ES-I3 (cell line): ENCODE data around the gene RNF141.

Source experiments
- H3K36me3 ChIP-seq: 2 replicates; pipeline ENCODE4 v1.6.1; 2013; ENCODE audit warnings: mild to moderate bottlenecking, low read length, control low read depth, moderate library complexity; ENCODE audit not compliant: insufficient read depth
- H3K4me1 ChIP-seq: 2 replicates; pipeline ENCODE4 v1.6.1; 2013; ENCODE audit warnings: mild to moderate bottlenecking, control low read depth, low read length; ENCODE audit not compliant: insufficient read depth
- H3K9ac ChIP-seq: 2 replicates; pipeline ENCODE4 v1.6.1; 2013; ENCODE audit warnings: low read depth, mild to moderate bottlenecking, low read length, moderate library complexity
- H3K9me3 ChIP-seq: 2 replicates; pipeline ENCODE4 v1.6.1; 2013; ENCODE audit warnings: mild to moderate bottlenecking, low read length, moderate library complexity; ENCODE audit not compliant: control insufficient read depth, insufficient read depth

Gene RNF141

DNA sequence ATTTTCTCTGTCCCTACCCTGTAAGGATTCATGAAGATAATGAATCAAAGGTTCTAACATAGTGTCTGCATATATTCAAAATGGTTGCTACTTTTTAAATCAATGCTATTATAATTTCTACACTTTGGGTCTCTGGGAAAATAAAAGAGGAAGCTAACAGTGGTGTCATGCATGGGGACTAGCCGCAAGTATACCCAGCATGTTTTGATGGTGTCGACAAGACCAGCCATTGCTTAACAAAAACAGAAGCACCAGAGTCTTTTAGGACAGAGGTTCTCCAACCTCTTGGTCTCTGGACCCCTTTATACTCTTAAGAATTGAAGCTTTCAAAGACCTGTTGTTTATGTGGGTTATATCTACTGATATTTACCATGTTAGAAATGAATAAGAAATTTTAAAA is 37.8 kb downstream of the RNF141 start:
- Histone ChIP-seq H3K9ac (no peak overlapping the region), H3K4me1 (no peaks in the 10 kb centered on the region; the same call in 1 of the 2 replicates), H3K9me3 (no peaks in the 10 kb centered on the region), H3K36me3 (no peaks in the 10 kb centered on the region)

DNA sequence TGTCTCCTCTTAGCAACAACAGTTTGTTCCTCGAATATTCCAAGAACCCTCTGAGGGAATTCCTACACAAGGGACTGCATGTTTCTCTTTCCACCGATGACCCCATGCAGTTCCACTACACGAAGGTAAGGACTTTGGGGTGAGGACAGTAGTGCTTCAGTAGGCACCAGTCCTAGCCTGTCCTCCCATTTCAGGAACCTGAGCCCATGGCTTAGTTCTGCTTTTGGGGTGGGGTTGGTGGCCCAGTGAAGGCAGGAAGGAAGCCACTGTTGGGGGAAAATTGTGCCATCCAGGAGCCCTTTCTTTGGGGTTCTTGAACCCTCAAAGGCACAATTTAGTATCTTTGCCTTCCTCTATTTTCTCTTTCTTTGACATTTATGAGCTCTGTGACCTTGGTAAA is 38.2 kb downstream of the RNF141 start:
- Histone ChIP-seq H3K9me3 (no peaks in the 10 kb centered on the region), H3K36me3 (no peaks in the 10 kb centered on the region), H3K4me1 (no peaks in the 10 kb centered on the region; the same call in 1 of the 2 replicates), H3K9ac (no peak overlapping the region)

DNA sequence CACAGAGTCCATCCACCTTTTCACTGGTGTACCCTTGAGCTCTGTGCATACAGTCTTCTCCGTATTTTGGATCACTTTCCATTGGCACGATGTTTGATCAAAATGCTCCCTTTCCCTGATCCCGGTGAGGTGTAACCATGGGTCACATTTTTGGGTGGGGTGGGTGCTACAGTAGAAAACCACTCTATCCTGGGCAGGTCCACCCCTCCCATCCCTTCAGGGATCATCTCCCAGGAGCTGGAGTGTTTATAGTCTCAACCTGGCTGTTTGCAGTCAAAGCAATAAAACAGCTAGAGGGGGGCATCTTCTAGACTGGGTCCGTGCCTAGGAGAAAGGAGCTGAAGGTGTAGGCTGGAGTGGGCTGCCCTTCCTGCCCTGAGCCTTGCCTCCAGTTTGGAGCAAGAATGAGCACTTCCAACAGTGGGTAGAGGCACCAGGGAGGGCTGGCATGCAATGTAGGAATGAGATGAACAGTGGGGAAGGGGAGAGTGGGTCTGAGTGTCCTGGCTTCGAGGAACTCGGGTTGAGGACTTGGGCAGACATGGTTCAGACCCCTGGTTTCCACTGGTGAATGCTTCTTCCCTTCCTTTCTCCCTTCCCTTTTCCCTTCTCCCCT is 38.8 kb downstream of the RNF141 start:
- Histone ChIP-seq H3K9ac (no peak overlapping the region), H3K36me3 (no peaks in the 10 kb centered on the region), H3K9me3 (no peaks in the 10 kb centered on the region), H3K4me1 (no peaks in the 10 kb centered on the region; the same call in 1 of the 2 replicates)

DNA sequence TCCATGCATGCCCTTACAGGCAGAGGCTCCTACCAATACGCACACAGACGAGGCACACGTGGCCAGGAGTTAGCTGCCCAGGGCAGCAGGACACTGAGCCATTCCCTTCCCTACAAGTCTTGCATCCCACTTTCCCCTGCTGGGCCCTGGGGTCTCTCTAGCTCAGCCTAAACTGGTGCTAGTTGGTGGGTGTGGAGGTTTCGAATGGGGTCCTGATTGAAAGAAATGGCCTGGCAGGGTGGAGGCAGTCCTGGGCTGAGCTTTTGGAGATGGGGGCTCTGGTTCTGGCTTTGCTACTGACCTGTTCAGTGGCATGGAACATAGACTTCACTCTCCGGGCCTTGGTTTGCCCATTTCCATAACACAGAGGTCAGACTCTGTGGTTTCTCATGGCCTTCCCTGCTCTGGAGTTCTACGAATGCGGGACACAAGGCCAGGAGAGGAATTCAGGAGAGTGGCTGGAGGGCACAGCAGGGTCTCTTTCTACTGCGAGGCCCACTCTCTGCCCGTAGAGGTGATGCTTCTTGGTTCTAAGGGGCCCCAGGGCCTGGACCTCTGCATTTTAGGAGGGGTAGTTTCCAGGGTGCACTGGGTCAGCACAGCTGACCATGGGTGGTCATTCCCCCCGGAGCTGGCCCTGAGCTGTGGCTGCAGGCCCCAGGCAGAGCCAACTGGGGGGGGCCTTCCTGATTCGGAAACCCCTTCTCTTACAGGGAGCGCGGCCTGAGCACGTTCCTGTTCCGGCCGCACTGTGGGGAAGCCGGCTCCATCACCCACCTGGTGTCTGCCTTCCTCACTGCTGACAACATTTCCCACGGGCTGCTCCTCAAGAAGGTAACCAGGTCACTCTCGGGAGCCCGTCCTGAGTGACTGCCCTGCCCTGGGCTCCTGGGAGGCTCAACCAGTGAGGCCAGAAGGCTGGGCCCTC is 40.0 kb downstream of the RNF141 start:
- no peak overlapping the region for H3K9ac ChIP-seq
- H3K36me3 ChIP-seq = no peaks in the 10 kb centered on the region

DNA sequence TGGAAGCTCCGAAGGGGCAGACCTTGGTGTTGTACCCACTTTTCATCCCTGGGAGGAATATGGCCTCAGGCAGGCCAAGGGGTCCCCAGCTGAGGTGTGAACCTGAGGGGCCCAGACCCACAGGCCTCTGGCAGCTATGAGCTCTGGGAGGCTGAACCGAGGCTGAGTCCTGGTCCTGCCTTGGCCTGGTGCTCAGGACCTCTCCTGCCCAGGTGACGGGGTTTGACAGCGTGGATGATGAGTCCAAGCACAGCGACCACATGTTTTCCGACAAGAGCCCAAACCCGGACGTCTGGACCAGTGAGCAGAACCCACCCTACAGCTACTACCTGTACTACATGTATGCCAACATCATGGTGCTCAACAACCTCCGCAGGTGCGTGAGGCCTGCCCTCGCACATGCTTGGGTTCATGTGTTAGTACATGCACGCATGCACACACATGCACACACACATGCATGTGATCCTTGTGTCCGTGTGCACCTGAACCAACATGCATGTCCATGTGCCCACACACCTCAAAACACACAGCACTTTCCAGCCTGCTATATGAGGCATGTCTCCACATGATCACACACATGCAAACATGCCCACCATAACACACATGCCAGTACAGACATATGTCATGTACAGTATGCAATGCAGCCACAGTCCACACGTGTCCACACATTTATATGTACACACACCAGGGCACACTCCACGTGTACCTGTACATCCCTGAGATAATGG is 40.9 kb downstream of the RNF141 start:
- Histone ChIP-seq H3K36me3 (no peaks in the 10 kb centered on the region), H3K9ac (no peak overlapping the region), H3K9me3 (no peaks in the 10 kb centered on the region), H3K4me1 (no peaks in the 10 kb centered on the region; the same call in 1 of the 2 replicates)

More for the DNA sequence above, 40.0 kb downstream of the RNF141 start:
- Histone ChIP-seq H3K9me3 (no peaks in the 10 kb centered on the region), H3K4me1 (no peaks in the 10 kb centered on the region; the same call in 1 of the 2 replicates)

DNA sequence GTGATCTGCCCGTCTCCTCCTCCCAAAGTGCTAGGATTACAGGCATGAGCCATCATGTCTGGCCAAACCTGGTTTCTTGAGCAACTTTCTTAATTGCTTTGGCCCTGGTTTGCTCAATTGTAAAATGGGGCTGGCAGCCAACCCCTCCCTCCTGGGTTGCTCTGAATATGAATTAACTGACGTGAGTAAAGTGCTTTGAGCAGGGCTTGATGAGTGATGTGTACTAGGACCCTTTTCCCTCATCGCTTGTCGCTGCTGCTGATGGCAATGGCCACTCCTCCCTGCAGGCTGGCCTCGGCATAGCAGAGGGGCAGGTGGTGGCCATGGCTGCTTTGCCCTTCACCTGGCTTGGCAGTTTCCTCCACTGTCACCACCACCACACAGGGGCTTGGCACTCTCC is 41.5 kb downstream of the RNF141 start:
- no peak overlapping the region for H3K9ac ChIP-seq
- H3K9me3 ChIP-seq = no peaks in the 10 kb centered on the region
- no peaks in the 10 kb centered on the region for H3K36me3 ChIP-seq
- no peaks in the 10 kb centered on the region; the same call in 1 of the 2 replicates for H3K4me1 ChIP-seq

DNA sequence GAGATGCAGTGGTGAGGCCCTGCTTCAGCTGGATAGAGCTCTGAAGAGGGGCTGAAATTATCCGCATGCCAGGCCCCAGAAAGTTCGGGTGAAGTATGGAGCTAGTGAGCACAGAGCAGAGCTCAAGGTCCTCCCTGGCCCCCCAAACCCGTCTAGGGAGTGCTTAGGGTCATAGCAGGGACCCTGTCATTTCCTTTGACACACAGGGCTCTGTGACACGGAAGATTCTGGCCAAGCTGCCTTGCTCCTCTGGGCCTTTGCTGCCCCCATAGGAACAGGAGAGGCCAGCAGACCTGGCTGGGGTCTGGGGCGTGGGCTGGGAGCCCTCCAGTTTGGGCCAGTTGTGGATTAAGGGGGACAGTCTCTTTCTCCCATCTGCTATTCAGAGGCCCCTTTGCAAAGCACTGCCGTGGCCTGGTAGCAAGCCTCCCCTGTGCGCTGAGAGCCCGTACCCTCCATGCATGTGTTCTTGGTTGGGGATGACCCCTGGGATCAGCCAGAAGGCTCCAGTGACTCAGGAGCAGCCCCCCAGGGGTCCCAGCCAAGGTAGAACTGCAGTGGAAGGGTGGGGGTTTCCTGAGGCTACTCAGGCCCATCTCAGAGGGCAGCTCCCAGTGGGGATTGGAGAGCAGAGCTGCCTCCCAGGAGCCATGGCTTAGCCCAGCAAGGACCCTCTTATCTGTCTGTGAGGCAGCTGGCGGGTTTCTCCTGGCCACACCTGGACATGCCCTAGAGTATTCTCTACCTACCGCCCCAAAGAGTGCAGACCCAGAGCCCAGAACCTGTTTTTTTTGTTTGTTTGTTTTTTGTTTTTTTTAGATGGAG is 42.3 kb downstream of the RNF141 start:
- Histone ChIP-seq H3K9ac (no peak overlapping the region), H3K4me1 (no peaks in the 10 kb centered on the region; the same call in 1 of the 2 replicates), H3K9me3 (no peaks in the 10 kb centered on the region), H3K36me3 (no peaks in the 10 kb centered on the region)

DNA sequence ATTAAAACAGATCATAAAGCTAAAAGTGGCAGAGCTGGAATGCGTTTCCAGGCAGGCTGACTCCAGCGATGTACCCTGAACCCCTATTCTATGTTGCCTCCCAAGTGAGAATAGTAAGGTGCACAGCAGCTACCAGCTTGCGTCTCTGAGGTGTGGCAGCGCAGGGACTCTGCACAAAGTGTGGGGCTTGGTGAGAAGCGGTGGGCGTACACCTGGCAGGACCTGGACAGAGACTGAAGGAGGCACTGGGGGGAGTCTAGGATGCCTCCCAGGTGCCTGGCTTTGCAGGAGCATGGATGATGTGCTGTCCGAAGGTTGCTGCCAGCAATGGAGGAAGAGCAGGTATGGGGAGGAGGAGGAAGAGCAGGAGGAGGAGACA is 43.0 kb downstream of the RNF141 start:
- no peaks in the 10 kb centered on the region for H3K36me3 ChIP-seq

DNA sequence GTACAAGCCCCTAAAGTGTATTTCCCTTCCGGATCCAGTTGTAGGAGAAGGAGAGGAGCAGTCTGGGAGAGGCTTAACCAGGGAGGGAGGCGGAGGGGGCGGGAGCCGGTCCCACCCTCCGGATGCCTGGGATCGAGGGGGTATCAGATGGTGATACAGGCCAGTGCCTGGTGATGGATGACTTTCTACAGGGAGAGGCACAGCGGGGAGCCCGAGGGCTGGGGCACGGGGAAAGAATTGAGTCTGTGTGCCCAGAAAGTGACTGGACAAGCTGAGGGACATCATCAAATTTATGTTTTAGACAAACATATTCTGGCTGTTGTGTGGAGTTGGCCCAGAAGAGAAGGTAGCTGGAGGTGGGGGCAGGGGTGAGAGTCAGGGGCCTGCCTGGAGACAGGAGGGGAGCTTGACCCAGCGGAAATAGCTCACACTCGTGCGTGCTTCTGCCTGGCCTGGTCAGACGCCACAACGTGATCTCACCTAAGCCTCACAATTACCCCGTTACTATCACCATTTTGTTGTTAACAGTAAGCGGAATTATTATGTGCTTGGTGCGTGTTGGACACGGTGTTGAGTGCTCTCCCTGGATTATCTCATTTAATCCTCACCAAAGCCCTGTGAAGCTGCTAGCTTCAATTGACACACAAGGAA is 43.5 kb downstream of the RNF141 start:
- Histone ChIP-seq H3K9ac (no peak overlapping the region), H3K4me1 (no peaks in the 10 kb centered on the region; the same call in 1 of the 2 replicates), H3K36me3 (no peaks in the 10 kb centered on the region), H3K9me3 (no peaks in the 10 kb centered on the region)

More for the DNA sequence above, 43.0 kb downstream of the RNF141 start:
- Histone ChIP-seq H3K9ac (no peak overlapping the region), H3K4me1 (no peaks in the 10 kb centered on the region; the same call in 1 of the 2 replicates), H3K9me3 (no peaks in the 10 kb centered on the region)

DNA sequence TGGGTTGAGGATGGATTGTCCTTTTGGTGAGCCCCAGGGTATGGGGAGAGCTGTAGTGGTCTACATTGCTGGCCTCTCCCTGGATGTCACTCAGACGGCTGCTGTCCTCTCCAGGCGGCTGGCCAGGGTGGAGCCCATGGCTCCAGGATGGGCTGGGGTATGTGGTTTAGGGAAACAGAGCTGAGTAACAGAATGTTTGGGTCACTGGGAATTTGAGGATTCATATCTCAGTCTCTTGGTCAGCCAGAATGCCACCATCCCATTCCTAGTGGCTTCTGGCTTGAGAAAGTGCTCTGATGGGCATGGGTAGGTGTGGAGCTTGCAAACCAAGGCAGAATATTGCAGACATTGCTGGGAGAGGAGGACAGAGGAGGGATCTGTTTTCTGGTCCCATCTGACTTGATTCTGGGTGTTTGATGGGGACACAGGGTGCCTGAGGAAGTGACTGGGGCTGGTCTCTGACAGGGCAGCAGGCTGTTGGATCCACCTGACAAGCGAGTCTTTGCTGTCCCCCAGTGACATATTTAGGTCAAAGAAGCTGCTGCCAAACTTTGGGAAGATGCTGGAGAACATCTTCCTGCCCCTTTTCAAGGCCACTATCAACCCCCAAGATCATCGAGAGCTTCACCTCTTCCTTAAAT is 44.6 kb downstream of the RNF141 start:
- Histone ChIP-seq H3K36me3 (no peaks in the 10 kb centered on the region), H3K4me1 (no peaks in the 10 kb centered on the region; the same call in 1 of the 2 replicates), H3K9ac (no peak overlapping the region), H3K9me3 (no peaks in the 10 kb centered on the region)

DNA sequence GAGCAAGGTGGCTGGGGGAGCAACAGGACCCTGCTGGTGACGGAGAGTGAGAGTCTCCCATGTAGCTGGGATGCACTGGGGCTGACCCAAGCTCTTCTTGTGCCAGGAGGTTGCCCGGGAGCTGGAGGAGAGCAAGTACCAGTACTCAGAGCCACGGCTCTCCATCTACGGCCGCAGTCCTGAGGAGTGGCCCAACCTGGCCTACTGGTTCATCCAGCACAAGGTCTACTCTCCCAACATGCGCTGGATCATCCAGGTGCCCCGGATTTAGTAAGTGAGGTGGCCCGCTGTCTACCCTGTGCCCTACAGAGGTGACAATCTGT is 45.6 kb downstream of the RNF141 start:
- Histone ChIP-seq H3K4me1 (peaks cover 3% of the 10 kb centered on the region; the same call in 1 of the 2 replicates), H3K36me3 (no peaks in the 10 kb centered on the region), H3K9me3 (no peaks in the 10 kb centered on the region), H3K9ac (no peak overlapping the region)

DNA sequence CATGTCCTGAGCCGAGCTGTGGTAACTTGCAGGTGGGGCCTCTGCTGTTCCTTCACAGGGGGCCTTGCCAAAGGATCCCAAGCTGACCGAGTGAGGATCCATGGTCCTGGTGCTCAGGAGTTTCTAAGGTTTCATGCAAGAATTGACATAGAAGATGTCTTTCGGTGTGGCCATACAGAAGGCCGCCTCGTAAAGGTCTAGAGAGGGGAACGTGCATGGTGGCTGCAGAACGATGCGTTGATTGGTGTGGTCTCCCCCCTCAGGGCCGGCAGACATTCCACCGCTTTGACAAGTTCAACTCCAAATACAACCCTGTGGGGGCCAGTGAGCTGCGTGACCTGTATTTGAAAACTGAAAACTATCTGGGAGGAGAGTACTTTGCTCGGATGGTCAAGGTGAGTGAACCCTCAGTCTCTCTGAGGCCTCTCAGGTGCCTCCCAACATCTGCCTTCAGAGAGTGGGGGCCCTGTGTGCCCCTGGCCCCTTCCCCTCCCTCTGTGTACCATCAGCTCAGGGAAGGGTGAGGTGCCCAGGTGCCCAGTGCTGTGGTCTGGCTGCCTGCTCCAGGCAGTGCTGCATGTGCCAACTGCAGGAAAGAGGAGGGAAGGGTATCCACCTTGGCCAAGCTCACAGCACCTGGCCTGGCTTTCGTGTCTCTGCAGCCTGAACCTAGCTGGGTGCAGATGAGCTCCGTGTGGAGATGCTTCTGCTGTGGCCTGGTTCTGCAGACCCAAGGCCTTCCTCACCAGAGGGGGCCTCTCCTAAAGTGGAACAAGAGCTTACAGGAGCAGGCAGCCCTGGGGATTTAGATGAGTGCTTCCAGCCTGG is 46.1 kb downstream of the RNF141 start:
- Histone ChIP-seq H3K9ac (no peak overlapping the region), H3K36me3 (no peaks in the 10 kb centered on the region), H3K9me3 (no peaks in the 10 kb centered on the region), H3K4me1 (peaks cover 3% of the 10 kb centered on the region; the same call in 1 of the 2 replicates)
